Activated CD4-positive, alpha-beta memory T cell treated with anti-CD3 and anti-CD28 coated beads for 36 hours (primary cell): ENCODE measurements around the gene RNF150. TPM values are rescaled to one million over a fixed set of nuclear protein-coding genes. Genes with fewer than 3 reads are reported as not detected.
A peak's percentile ranks its signal among the peaks of the same experiment; 100 is the strongest.

Experiments
- CTCF ChIA-PET: fragments of 350-600 bp; sonication (Branson Sonifier 250); formaldehyde crosslinking; loops from one replicate; lab custom pipeline; 2021; ENCODE audit warnings: antibody characterized with exemption, inconsistent platforms; lab: Charles Lee
- POLR2A ChIA-PET: fragments of 350-600 bp; sonication (Branson Sonifier 250); formaldehyde crosslinking; loops from one replicate; lab custom pipeline; 2021; ENCODE audit warnings: antibody characterized with exemption; lab: Charles Lee
- DNase-seq: peaks from one replicate; pipeline ENCODE4 v3.0.0-alpha.2; 2020
- H3K27ac Mint-ChIP-seq: one replicate; pipeline ENCODE4 v1.8.0; 2021; ENCODE audit warnings: mixed read lengths
- H3K27me3 Mint-ChIP-seq: one replicate; pipeline ENCODE4 v1.8.0; 2021; ENCODE audit warnings: mixed read lengths
- H3K36me3 Mint-ChIP-seq: one replicate; pipeline ENCODE4 v1.8.0; 2021; ENCODE audit warnings: mixed read lengths
- H3K4me1 Mint-ChIP-seq: one replicate; pipeline ENCODE4 v1.8.0; 2021; ENCODE audit warnings: low read depth, mixed read lengths
- H3K4me3 Mint-ChIP-seq: one replicate; pipeline ENCODE4 v1.8.0; 2021; ENCODE audit warnings: mild to moderate bottlenecking, mixed read lengths
- H3K9me3 Mint-ChIP-seq: one replicate; pipeline ENCODE4 v1.8.0; 2021; ENCODE audit warnings: mixed read lengths
- intact Hi-C: fragments of 100-400 bp; cut with micrococcal nuclease; formaldehyde crosslinking; loops from one replicate; pipeline ENCODE4 v1.15.1; 2023
- total RNA-seq, 2 experiments: library from RNA; stranded (reverse); gene quantifications; one replicate each; pipeline ENCODE4 v1.2.3, GENCODE V29; 2021

Gene RNF150
- total RNA-seq, 2 experiments from 2014 or later: not detected

- no peak for DNase-seq
- H3K27me3 Mint-ChIP-seq: no peaks in the 10 kb centered on the region
- no peak overlapping the region for H3K4me3 Mint-ChIP-seq
- no peak overlapping the region for H3K27ac Mint-ChIP-seq
- no peaks in the 10 kb centered on the region for H3K36me3 Mint-ChIP-seq
- POLR2A ChIA-PET: no interaction called here
- no peaks in the 10 kb centered on the region for H3K9me3 Mint-ChIP-seq
- intact Hi-C loops: no loop called here
- CTCF ChIA-PET: no interaction called here
- H3K4me1 Mint-ChIP-seq: no peaks in the 10 kb centered on the region
Measured at GRCh38 chr4:140924761-140925392, 208.4 kb downstream of the RNF150 start.

GRCh38 chr4:140906993-140907962, 226.0 kb downstream of the RNF150 start:
- intact Hi-C loops: no loop called here

GRCh38 chr4:140904904-140905303, 228.4 kb downstream of the RNF150 start:
- no peaks in the 10 kb centered on the region for H3K4me1 Mint-ChIP-seq
- intact Hi-C loops: no loop called here
- peaks cover 9% of the 10 kb centered on the region for H3K27me3 Mint-ChIP-seq
- H3K9me3 Mint-ChIP-seq: no peaks in the 10 kb centered on the region
- no peak overlapping the region for H3K27ac Mint-ChIP-seq
- ChIA-PET POLR2A (no interaction called here), CTCF (no interaction called here)
- no peak for DNase-seq
- H3K4me3 Mint-ChIP-seq: no peak overlapping the region
- H3K36me3 Mint-ChIP-seq: no peaks in the 10 kb centered on the region

More at GRCh38 chr4:140906993-140907962, 226.0 kb downstream of the RNF150 start:
- POLR2A ChIA-PET: no interaction called here
- H3K36me3 Mint-ChIP-seq: no peaks in the 10 kb centered on the region
- H3K4me1 Mint-ChIP-seq: no peaks in the 10 kb centered on the region
- no peaks in the 10 kb centered on the region for H3K9me3 Mint-ChIP-seq
- H3K27ac Mint-ChIP-seq: no peak overlapping the region
- DNase-seq: no peak
- peaks cover 10% of the 10 kb centered on the region for H3K27me3 Mint-ChIP-seq
- CTCF ChIA-PET: no interaction called here
- H3K4me3 Mint-ChIP-seq: no peak overlapping the region

GRCh38 chr4:140903522-140904475, 229.5 kb downstream of the RNF150 start:
- no peak for DNase-seq
- CTCF ChIA-PET: no interaction called here
- H3K27ac Mint-ChIP-seq: no peak overlapping the region
- POLR2A ChIA-PET: no interaction called here
- intact Hi-C loops: no loop called here
- H3K4me3 Mint-ChIP-seq: no peak overlapping the region
- no peaks in the 10 kb centered on the region for H3K4me1 Mint-ChIP-seq
- no peaks in the 10 kb centered on the region for H3K9me3 Mint-ChIP-seq
- H3K27me3 Mint-ChIP-seq: peaks cover 9% of the 10 kb centered on the region
- no peaks in the 10 kb centered on the region for H3K36me3 Mint-ChIP-seq

GRCh38 chr4:140901736-140902336, 231.4 kb downstream of the RNF150 start:
- Mint-ChIP-seq H3K27me3 (peaks cover 9% of the 10 kb centered on the region), H3K36me3 (no peaks in the 10 kb centered on the region), H3K4me1 (no peaks in the 10 kb centered on the region), H3K27ac (no peak overlapping the region), H3K9me3 (no peaks in the 10 kb centered on the region), H3K4me3 (no peak overlapping the region)
- no peak for DNase-seq
- intact Hi-C loops: no loop called here
- CTCF ChIA-PET: no interaction called here
- POLR2A ChIA-PET: no interaction called here

- intact Hi-C loops: no loop called here
- POLR2A ChIA-PET: no interaction called here
- Mint-ChIP-seq H3K9me3 (no peaks in the 10 kb centered on the region), H3K27ac (no peak overlapping the region), H3K27me3 (peaks cover 3% of the 10 kb centered on the region), H3K36me3 (no peaks in the 10 kb centered on the region), H3K4me3 (no peak overlapping the region), H3K4me1 (no peaks in the 10 kb centered on the region)
- CTCF ChIA-PET: no interaction called here
- DNase-seq: no peak
Measured at GRCh38 chr4:140893939-140894338, 239.3 kb downstream of the RNF150 start.

- no peak for DNase-seq
- POLR2A ChIA-PET: no interaction called here
- Mint-ChIP-seq H3K4me1 (no peaks in the 10 kb centered on the region), H3K27ac (no peak overlapping the region), H3K4me3 (no peak overlapping the region), H3K9me3 (peaks cover 13% of the 10 kb centered on the region), H3K36me3 (no peaks in the 10 kb centered on the region), H3K27me3 (peaks cover 7% of the 10 kb centered on the region)
- CTCF ChIA-PET: no interaction called here
- intact Hi-C loops: no loop called here
Measured at GRCh38 chr4:140888054-140888453, 245.2 kb downstream of the RNF150 start.

GRCh38 chr4:140887467-140887866, 245.8 kb downstream of the RNF150 start:
- no peak overlapping the region for H3K27ac Mint-ChIP-seq
- intact Hi-C loops: no loop called here
- no peaks in the 10 kb centered on the region for H3K4me1 Mint-ChIP-seq
- CTCF ChIA-PET: no interaction called here
- H3K27me3 Mint-ChIP-seq: peaks cover 7% of the 10 kb centered on the region
- no peak overlapping the region for H3K4me3 Mint-ChIP-seq
- H3K36me3 Mint-ChIP-seq: no peaks in the 10 kb centered on the region
- H3K9me3 Mint-ChIP-seq: peaks cover 13% of the 10 kb centered on the region
- no peak for DNase-seq
- POLR2A ChIA-PET: no interaction called here

GRCh38 chr4:140884431-140885058, 248.7 kb downstream of the RNF150 start:
- POLR2A ChIA-PET: no interaction called here
- Mint-ChIP-seq H3K4me3 (no peak overlapping the region), H3K9me3 (peaks cover 13% of the 10 kb centered on the region), H3K4me1 (no peaks in the 10 kb centered on the region), H3K27ac (no peak overlapping the region), H3K36me3 (no peaks in the 10 kb centered on the region), H3K27me3 (peaks cover 7% of the 10 kb centered on the region)
- CTCF ChIA-PET: interaction anchor here (0.5 to 1.9 kb wide), 6 partner anchors 8 to 1060 kb away, joined by 3 to 14 read pairs (median 4); partner anchors contain the start of genes ELMOD2 and SCOC
- DNase-seq: peak; percentile 19
- intact Hi-C loops: no loop called here

- DNase-seq: no peak
- ChIA-PET CTCF (no interaction called here), POLR2A (no interaction called here)
- H3K9me3 Mint-ChIP-seq: peaks cover 7% of the 10 kb centered on the region
- H3K36me3 Mint-ChIP-seq: no peaks in the 10 kb centered on the region
- intact Hi-C loops: no loop called here
- peaks cover 3% of the 10 kb centered on the region for H3K27me3 Mint-ChIP-seq
- no peaks in the 10 kb centered on the region for H3K4me1 Mint-ChIP-seq
- H3K27ac Mint-ChIP-seq: no peak overlapping the region
- no peak overlapping the region for H3K4me3 Mint-ChIP-seq
Measured at GRCh38 chr4:140877781-140878180, 255.5 kb downstream of the RNF150 start.

GRCh38 chr4:140876615-140877364, 256.5 kb downstream of the RNF150 start:
- no peak for DNase-seq
- Mint-ChIP-seq H3K27me3 (peaks cover 4% of the 10 kb centered on the region), H3K4me1 (no peaks in the 10 kb centered on the region), H3K4me3 (no peak overlapping the region), H3K36me3 (no peaks in the 10 kb centered on the region), H3K9me3 (peaks cover 7% of the 10 kb centered on the region), H3K27ac (no peak overlapping the region)
- intact Hi-C loops: no loop called here
- CTCF ChIA-PET: no interaction called here
- POLR2A ChIA-PET: no interaction called here
